DOHH2 (cell line): ENCODE data around the gene PCNX3.

Experiments used
- CTCF ChIP-seq: fragments of 200-600 bp; sonication (generic); IDR thresholded peaks from one replicate; pipeline ENCODE4 v1.5.1; 2014; ENCODE audit warnings: antibody characterized with exemption, mild to moderate bottlenecking, low read depth, low read length; ENCODE audit not compliant: poor library complexity, severe bottlenecking
- EZH2phosphoT487 ChIP-seq: fragments of 200-600 bp; sonication (generic); IDR thresholded peaks from 2 replicates; pipeline ENCODE4 v1.6.1; 2017; ENCODE audit warnings: borderline replicate concordance, mild to moderate bottlenecking, antibody characterized with exemption, low read length, moderate library complexity, mixed read lengths

- TF ChIP-seq EZH2phosphoT487 (no peak), CTCF (no peak)
Observed at GRCh38 chr11:65574811-65575567, 40.6 kb upstream of the PCNX3 start.
